WTC11 (cell line): ENCODE measurements around the gene MEF2D.

Source experiments
- ATF1 ChIP-seq: sonication (generic); formaldehyde crosslinking; IDR thresholded peaks from 2 replicates; pipeline ENCODE4 v1.8.1; 2023; ENCODE audit warnings: mild to moderate bottlenecking, moderate library complexity, missing genetic modification reagents
- GRHL2 ChIP-seq: fragments of 250-450 bp; sonication (Bioruptor Pico); IDR thresholded peaks from 2 replicates; pipeline ENCODE4 v1.8.0; 2022; ENCODE audit warnings: mild to moderate bottlenecking, moderate library complexity; ENCODE audit not compliant: insufficient replicate concordance, severe bottlenecking
- JUN ChIP-seq: sonication (generic); formaldehyde crosslinking; IDR thresholded peaks from 2 replicates; pipeline ENCODE4 v1.8.0; 2023; ENCODE audit warnings: mild to moderate bottlenecking, missing genetic modification reagents
- NFE2L1 ChIP-seq: sonication (generic); formaldehyde crosslinking; IDR thresholded peaks from 2 replicates; pipeline ENCODE4 v1.8.1; 2023; ENCODE audit warnings: missing genetic modification reagents
- NR1H2 ChIP-seq: sonication (generic); formaldehyde crosslinking; IDR thresholded peaks from 2 replicates; pipeline ENCODE4 v1.9.0; 2021; ENCODE audit warnings: mild to moderate bottlenecking, moderate library complexity, missing genetic modification reagents
- ZNF232 ChIP-seq: sonication (generic); formaldehyde crosslinking; IDR thresholded peaks from 2 replicates; pipeline ENCODE4 v1.8.0; 2022; ENCODE audit warnings: mild to moderate bottlenecking, missing genetic modification reagents
- TF ChIP-seq, protein P1 (sequence below): fragments of 200-600 bp; IDR thresholded peaks from 2 replicates; pipeline ENCODE4 v1.8.0; 2022; ENCODE audit warnings: antibody characterized with exemption
- TF ChIP-seq, protein P2 (sequence below): sonication (generic); formaldehyde crosslinking; IDR thresholded peaks from 2 replicates; pipeline ENCODE4 v1.8.1; 2022; ENCODE audit warnings: missing genetic modification reagents, borderline replicate concordance
- TF ChIP-seq, protein P3 (sequence below): sonication (generic); formaldehyde crosslinking; IDR thresholded peaks from 2 replicates; pipeline ENCODE4 v1.8.1; 2022; ENCODE audit warnings: low read depth, missing genetic modification reagents, borderline replicate concordance
- TF ChIP-seq, protein P4 (sequence below): sonication (generic); formaldehyde crosslinking; IDR thresholded peaks from 2 replicates; pipeline ENCODE4 v1.8.1; 2022; ENCODE audit warnings: mild to moderate bottlenecking, moderate library complexity, missing genetic modification reagents
- TF ChIP-seq, protein P5 (sequence below): sonication (generic); formaldehyde crosslinking; IDR thresholded peaks from 2 replicates; pipeline ENCODE4 v1.8.1; 2022; ENCODE audit warnings: mild to moderate bottlenecking, missing genetic modification reagents, moderate library complexity, borderline replicate concordance
- TF ChIP-seq, protein P6 (sequence below): sonication (generic); formaldehyde crosslinking; IDR thresholded peaks from 2 replicates; pipeline ENCODE4 v1.8.0; 2022; ENCODE audit warnings: mild to moderate bottlenecking, missing genetic modification reagents

DNA sequence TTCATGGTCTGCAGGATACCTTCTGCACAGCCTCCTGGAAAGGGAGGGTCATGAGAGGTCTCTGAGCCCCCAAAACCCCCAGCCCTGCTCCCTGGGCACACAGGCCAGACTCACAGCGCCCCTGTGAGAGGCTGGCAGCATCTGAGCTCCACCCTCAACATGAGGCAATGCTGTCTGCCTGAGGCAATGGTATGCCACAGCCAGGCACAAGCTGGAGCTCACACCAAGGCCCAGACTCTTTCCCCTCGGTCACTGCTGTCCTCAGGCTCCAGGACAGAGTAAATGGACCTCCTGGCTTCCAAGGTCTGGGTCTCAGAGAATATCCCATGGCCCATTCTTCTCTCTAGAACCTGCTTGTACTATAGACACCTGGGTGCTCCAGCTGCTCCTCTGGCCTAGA, 17.2 kb downstream of the MEF2D start:
- TF ChIP-seq, protein P1, sequence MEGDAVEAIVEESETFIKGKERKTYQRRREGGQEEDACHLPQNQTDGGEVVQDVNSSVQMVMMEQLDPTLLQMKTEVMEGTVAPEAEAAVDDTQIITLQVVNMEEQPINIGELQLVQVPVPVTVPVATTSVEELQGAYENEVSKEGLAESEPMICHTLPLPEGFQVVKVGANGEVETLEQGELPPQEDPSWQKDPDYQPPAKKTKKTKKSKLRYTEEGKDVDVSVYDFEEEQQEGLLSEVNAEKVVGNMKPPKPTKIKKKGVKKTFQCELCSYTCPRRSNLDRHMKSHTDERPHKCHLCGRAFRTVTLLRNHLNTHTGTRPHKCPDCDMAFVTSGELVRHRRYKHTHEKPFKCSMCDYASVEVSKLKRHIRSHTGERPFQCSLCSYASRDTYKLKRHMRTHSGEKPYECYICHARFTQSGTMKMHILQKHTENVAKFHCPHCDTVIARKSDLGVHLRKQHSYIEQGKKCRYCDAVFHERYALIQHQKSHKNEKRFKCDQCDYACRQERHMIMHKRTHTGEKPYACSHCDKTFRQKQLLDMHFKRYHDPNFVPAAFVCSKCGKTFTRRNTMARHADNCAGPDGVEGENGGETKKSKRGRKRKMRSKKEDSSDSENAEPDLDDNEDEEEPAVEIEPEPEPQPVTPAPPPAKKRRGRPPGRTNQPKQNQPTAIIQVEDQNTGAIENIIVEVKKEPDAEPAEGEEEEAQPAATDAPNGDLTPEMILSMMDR: no peak
- TF ChIP-seq ATF1 (no peak), JUN (CRISPR knock-in tag) (no peak), GRHL2 (CRISPR knock-in tag) (no peak), ZNF232 (no peak), NR1H2 (CRISPR knock-in tag) (no peak), NFE2L1 (CRISPR knock-in tag) (no peak)
- TF ChIP-seq, protein P2, sequence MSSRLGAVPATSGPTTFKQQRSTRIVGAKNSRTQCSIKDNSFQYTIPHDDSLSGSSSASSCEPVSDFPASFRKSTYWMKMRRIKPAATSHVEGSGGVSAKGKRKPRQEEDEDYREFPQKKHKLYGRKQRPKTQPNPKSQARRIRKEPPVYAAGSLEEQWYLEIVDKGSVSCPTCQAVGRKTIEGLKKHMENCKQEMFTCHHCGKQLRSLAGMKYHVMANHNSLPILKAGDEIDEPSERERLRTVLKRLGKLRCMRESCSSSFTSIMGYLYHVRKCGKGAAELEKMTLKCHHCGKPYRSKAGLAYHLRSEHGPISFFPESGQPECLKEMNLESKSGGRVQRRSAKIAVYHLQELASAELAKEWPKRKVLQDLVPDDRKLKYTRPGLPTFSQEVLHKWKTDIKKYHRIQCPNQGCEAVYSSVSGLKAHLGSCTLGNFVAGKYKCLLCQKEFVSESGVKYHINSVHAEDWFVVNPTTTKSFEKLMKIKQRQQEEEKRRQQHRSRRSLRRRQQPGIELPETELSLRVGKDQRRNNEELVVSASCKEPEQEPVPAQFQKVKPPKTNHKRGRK: no peak
- TF ChIP-seq, protein P3, sequence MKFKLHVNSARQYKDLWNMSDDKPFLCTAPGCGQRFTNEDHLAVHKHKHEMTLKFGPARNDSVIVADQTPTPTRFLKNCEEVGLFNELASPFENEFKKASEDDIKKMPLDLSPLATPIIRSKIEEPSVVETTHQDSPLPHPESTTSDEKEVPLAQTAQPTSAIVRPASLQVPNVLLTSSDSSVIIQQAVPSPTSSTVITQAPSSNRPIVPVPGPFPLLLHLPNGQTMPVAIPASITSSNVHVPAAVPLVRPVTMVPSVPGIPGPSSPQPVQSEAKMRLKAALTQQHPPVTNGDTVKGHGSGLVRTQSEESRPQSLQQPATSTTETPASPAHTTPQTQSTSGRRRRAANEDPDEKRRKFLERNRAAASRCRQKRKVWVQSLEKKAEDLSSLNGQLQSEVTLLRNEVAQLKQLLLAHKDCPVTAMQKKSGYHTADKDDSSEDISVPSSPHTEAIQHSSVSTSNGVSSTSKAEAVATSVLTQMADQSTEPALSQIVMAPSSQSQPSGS (CRISPR knock-in tag): no peak
- TF ChIP-seq, protein P4, sequence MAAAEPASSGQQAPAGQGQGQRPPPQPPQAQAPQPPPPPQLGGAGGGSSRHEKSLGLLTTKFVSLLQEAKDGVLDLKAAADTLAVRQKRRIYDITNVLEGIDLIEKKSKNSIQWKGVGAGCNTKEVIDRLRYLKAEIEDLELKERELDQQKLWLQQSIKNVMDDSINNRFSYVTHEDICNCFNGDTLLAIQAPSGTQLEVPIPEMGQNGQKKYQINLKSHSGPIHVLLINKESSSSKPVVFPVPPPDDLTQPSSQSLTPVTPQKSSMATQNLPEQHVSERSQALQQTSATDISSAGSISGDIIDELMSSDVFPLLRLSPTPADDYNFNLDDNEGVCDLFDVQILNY (CRISPR knock-in tag): no peak
- TF ChIP-seq, protein P5, sequence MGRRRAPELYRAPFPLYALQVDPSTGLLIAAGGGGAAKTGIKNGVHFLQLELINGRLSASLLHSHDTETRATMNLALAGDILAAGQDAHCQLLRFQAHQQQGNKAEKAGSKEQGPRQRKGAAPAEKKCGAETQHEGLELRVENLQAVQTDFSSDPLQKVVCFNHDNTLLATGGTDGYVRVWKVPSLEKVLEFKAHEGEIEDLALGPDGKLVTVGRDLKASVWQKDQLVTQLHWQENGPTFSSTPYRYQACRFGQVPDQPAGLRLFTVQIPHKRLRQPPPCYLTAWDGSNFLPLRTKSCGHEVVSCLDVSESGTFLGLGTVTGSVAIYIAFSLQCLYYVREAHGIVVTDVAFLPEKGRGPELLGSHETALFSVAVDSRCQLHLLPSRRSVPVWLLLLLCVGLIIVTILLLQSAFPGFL (CRISPR knock-in tag): no peak
- TF ChIP-seq, protein P6, sequence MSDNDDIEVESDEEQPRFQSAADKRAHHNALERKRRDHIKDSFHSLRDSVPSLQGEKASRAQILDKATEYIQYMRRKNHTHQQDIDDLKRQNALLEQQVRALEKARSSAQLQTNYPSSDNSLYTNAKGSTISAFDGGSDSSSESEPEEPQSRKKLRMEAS (CRISPR knock-in tag): no peak
